ENCODE measurements around the gene BLM. TPM values are rescaled to one million over a fixed set of nuclear protein-coding genes. Genes with fewer than 3 reads are reported as not detected.

Gene BLM
- total RNA-seq, 4 donors from 2014 or later: 11.6 to 18.2 (median 14.5) TPM

- in situ Hi-C loops (cut with MboI; ENCODE audit: low sequenced_read_pairs in 4 of 4): no loop called here
- peak in 1 of 2 donors; percentile 7 for ATAC-seq
- Histone ChIP-seq H3K27ac (peak overlapping the region in 3 of 4 donors; percentile 38 to 46 (median 42)), H3K36me3 (no peaks in the 10 kb centered on the region), H3K27me3 (no peaks in the 10 kb centered on the region), H3K4me3 (no peak overlapping the region), H3K9me3 (no peaks in the 10 kb centered on the region), H3K4me1 (peaks cover 0 to 6% of the 10 kb centered on the region in 2 donors)
- no peak for TF ChIP-seq CTCF (IDR thresholded peaks at IDR 0.05 in 4 of 5, conservative IDR thresholded peaks at IDR 0.05 in 1 of 5)
- TF ChIP-seq POLR2A (IDR thresholded peaks at IDR 0.05): no peak
- intact Hi-C loops (cut with DNase I; ENCODE audit: low total_unique reads): no loop called here
- no peak for DNase-seq
Measured at GRCh38 chr15:90681056-90681455, 36.1 kb upstream of the BLM start.

DNA sequence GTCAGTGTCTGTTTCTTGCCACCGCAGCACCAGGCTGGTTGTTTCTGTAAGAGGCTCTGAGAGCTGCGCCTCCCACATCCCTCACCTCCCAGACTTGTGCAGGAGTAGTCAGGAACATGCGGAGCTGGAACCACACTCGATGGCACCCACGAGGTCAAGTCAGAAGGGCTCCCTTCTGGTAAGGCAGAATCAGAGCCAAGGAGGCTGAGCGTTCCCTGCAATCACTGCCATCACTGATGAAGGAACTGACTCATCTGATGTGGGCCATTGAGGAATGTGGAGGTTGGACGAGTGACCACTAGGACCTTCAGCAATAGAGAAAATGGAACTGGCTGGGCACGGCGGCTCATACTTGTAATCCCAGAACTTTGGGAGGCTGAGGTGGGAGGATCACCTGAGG lies 35.7 kb upstream of the BLM start:
- Histone ChIP-seq H3K9me3 (no peaks in the 10 kb centered on the region), H3K27ac (peak overlapping the region in 3 of 4 donors; percentile 38 to 46 (median 42)), H3K4me3 (no peak overlapping the region), H3K27me3 (no peaks in the 10 kb centered on the region), H3K4me1 (peaks cover 0 to 6% of the 10 kb centered on the region in 2 donors), H3K36me3 (no peaks in the 10 kb centered on the region)
- peak in 1 of 2 donors; percentile 35 for ATAC-seq
- peak in 1 of 2 donors; percentile 38 for DNase-seq
- in situ Hi-C loops (cut with MboI; ENCODE audit: low sequenced_read_pairs in 4 of 4) (no loop called here), intact Hi-C loops (cut with DNase I; ENCODE audit: low total_unique reads) (no loop called here)
- TF ChIP-seq CTCF (IDR thresholded peaks at IDR 0.05 in 4 of 5, conservative IDR thresholded peaks at IDR 0.05 in 1 of 5) (no peak), POLR2A (IDR thresholded peaks at IDR 0.05) (no peak)

GRCh38 chr15:90683371-90683770 lies 33.8 kb upstream of the BLM start:
- H3K4me1 ChIP-seq: peaks cover 0 to 6% of the 10 kb centered on the region in 2 donors
- no peak overlapping the region for H3K4me3 ChIP-seq
- intact Hi-C loops (cut with DNase I; ENCODE audit: low total_unique reads) (no loop called here), in situ Hi-C loops (cut with MboI; ENCODE audit: low sequenced_read_pairs in 4 of 4) (no loop called here)
- TF ChIP-seq POLR2A (IDR thresholded peaks at IDR 0.05): no peak
- no peak for TF ChIP-seq CTCF (IDR thresholded peaks at IDR 0.05 in 4 of 5, conservative IDR thresholded peaks at IDR 0.05 in 1 of 5)
- ATAC-seq (no peak), DNase-seq (no peak)
- H3K27ac ChIP-seq: no peak overlapping the region
- H3K36me3 ChIP-seq: no peaks in the 10 kb centered on the region
- no peaks in the 10 kb centered on the region for H3K27me3 ChIP-seq
- no peaks in the 10 kb centered on the region for H3K9me3 ChIP-seq

DNA sequence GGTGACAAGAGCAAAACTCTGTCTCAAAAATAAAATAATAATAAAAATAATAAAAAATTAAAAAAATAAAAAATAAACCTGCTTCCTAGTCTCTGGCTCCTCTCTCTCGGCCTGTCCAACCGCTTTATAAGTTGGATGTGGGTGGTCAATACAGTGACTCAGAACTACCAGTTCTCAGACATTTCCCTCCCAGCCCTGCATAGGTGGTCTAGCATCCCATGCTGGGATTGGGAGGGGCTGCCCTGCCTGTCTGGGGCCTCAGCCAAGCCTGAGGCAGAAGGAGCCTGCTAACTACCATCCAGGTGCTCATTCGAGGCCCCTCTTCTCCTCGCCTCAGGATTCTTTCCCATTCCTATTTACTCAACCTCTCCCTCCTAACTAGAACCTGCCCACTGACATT lies 33.3 kb upstream of the BLM start:
- no peaks in the 10 kb centered on the region for H3K27me3 ChIP-seq
- no peaks in the 10 kb centered on the region for H3K36me3 ChIP-seq
- intact Hi-C loops (cut with DNase I; ENCODE audit: low total_unique reads): no loop called here
- H3K4me1 ChIP-seq: peaks cover 0 to 6% of the 10 kb centered on the region in 2 donors
- TF ChIP-seq POLR2A (IDR thresholded peaks at IDR 0.05) (no peak), CTCF (IDR thresholded peaks at IDR 0.05 in 4 of 5, conservative IDR thresholded peaks at IDR 0.05 in 1 of 5) (no peak)
- in situ Hi-C loops (cut with MboI; ENCODE audit: low sequenced_read_pairs in 4 of 4): no loop called here
- ATAC-seq: no peak
- no peak overlapping the region for H3K27ac ChIP-seq
- H3K9me3 ChIP-seq: no peaks in the 10 kb centered on the region
- H3K4me3 ChIP-seq: no peak overlapping the region
- no peak for DNase-seq

DNA sequence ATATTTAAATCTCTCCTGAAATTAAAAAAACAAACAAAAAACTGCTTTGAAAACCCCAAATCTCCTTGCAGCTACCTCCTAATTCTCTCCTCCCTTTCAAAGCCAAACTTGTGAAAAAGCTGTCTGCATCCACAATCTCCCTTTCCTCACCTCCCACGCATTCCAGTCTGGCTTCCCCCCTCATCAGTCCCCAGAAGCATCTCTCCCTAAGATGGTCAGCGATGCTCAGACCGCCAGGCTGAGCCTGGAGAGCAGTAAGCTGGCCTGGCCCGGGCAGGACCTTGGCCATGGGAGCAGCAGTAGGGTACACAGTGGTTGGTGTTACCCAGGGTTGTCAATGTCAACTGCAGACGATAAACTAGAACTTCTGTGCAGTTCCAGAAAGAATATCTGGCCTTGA lies 32.9 kb upstream of the BLM start:
- Histone ChIP-seq H3K27me3 (no peaks in the 10 kb centered on the region), H3K36me3 (no peaks in the 10 kb centered on the region), H3K4me3 (no peak overlapping the region), H3K27ac (no peak overlapping the region), H3K9me3 (no peaks in the 10 kb centered on the region), H3K4me1 (peaks cover 0 to 6% of the 10 kb centered on the region in 2 donors)
- intact Hi-C loops (cut with DNase I; ENCODE audit: low total_unique reads): no loop called here
- in situ Hi-C loops (cut with MboI; ENCODE audit: low sequenced_read_pairs in 4 of 4): no loop called here
- ATAC-seq (no peak), DNase-seq (no peak)
- no peak for TF ChIP-seq CTCF (IDR thresholded peaks at IDR 0.05 in 4 of 5, conservative IDR thresholded peaks at IDR 0.05 in 1 of 5)
- TF ChIP-seq POLR2A (IDR thresholded peaks at IDR 0.05): no peak
